TTC549 (cell line): Measurements from ENCODE around the gene FAR1.
"Not testable (repeated sequence)": the region's sequence is repeated elsewhere in the genome, so short reads cannot be mapped to it uniquely, and the experiment has no call there.

Experiments
- FAIRE-seq: peaks from 2 replicates; lab custom pipeline; 2012; peaks lifted over from hg19 to GRCh38; lab: Jason Lieb, UNC

The FAR1 gene

GRCh38 chr11:13668102-13668956, at the start of gene FAR1:
Gene FAR1 (plus strand): TSS chr11:13668668. CDS start chr11:13694766, 26,098 bp downstream.
- peak; percentile 93 for FAIRE-seq

GRCh38 chr11:13620063-13620462, 48.4 kb upstream of the FAR1 start:
- no peak for FAIRE-seq

GRCh38 chr11:13626818-13627217, 41.6 kb upstream of the FAR1 start:
- not testable (repeated sequence) for FAIRE-seq

- not testable (repeated sequence) for FAIRE-seq
These were observed 39.8 kb upstream of the FAR1 start for GRCh38 chr11:13628634-13629033.

- no peak for FAIRE-seq
These were observed 38.7 kb upstream of the FAR1 start for GRCh38 chr11:13629779-13630178.

- FAIRE-seq = no peak
These were observed 33.2 kb upstream of the FAR1 start for GRCh38 chr11:13635290-13635689.

GRCh38 chr11:13635804-13636203, 32.7 kb upstream of the FAR1 start:
- FAIRE-seq = no peak

GRCh38 chr11:13637125-13638069, 31.1 kb upstream of the FAR1 start:
- FAIRE-seq = no peak

GRCh38 chr11:13638422-13638821, 30.0 kb upstream of the FAR1 start:
- no peak for FAIRE-seq

GRCh38 chr11:13644997-13645687, 23.3 kb upstream of the FAR1 start:
- no peak for FAIRE-seq

GRCh38 chr11:13647391-13647790, 21.1 kb upstream of the FAR1 start:
- FAIRE-seq = no peak

- no peak for FAIRE-seq
These were observed 18.8 kb upstream of the FAR1 start for GRCh38 chr11:13649619-13650018.

- FAIRE-seq = not testable (repeated sequence)
These were observed 17.0 kb upstream of the FAR1 start for GRCh38 chr11:13651515-13651914.

- no peak for FAIRE-seq
These were observed 7.3 kb upstream of the FAR1 start for GRCh38 chr11:13661074-13661623.

GRCh38 chr11:13663631-13664071, 4.8 kb upstream of the FAR1 start:
- FAIRE-seq = no peak

GRCh38 chr11:13664351-13664750, 4.1 kb upstream of the FAR1 start:
- no peak for FAIRE-seq

GRCh38 chr11:13666708-13667107, 1.8 kb upstream of the FAR1 start:
- FAIRE-seq = no peak

GRCh38 chr11:13667245-13667644, 1.2 kb upstream of the FAR1 start:
- FAIRE-seq = no peak

- no peak for FAIRE-seq
These were observed 720 bp upstream of the FAR1 start for GRCh38 chr11:13667795-13668101.

GRCh38 chr11:13668957-13669521, 571 bp downstream of the FAR1 start:
- no peak for FAIRE-seq

GRCh38 chr11:13669544-13670488, 1.3 kb downstream of the FAR1 start:
- no peak for FAIRE-seq
